ENCODE results near the gene ANKS6. TPM values are rescaled to one million over a fixed set of nuclear protein-coding genes. Genes with fewer than 3 reads are reported as not detected.

The ANKS6 gene
- total RNA-seq, 1 experiment from 2014 or later, result 22.9 TPM

DNA sequence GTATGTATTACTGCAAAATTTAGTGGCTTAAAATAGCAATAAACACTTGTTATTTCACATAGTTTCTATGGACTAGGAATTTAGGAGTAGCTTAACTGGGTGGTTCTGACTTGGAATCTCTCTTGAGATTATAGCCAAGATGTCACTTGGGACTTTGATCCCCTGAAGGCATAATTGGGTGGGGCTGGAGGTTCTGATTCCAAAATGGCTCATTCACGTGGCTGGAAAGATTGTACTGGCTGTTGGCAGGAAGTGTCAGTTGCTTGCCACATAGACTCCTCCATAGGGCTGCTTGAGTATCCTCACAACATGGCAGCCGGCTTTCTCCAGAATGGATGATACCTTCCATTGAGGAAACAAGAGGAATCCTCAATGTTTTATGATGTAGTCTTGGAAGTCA is 22.4 kb upstream of the ANKS6 start:
- no peak for DNase-seq (ENCODE audit: extremely low read depth, low read depth)

DNA sequence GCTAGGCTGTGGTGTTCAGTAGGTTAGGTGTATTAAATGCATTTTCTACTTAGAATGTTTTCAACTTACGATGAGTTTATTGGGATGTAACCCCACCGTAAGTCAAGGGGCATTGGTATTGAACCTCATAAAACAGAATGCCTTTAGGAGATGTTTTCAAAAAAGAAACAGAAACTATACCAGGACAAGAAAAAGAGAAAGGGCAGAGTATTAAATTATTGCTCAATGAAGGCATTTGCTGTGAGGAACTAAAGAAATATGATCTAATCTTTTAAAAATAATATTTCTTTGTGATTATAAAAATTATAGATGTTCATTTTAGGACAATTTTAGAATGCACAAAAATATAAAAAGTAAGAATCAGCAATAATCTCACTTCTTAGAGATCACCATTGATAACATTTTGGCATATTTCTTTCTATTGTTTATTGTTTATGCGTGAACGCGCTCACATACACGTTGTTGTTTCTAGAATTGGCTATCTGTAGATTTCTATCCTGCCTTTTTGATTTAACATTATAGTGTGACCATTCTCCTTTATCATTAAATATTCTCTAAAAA is 19.1 kb upstream of the ANKS6 start:
- DNase-seq (ENCODE audit: extremely low read depth, low read depth), result no peak

- DNase-seq (ENCODE audit: extremely low read depth, low read depth), result no peak
These were observed 14.8 kb upstream of the ANKS6 start for GRCh38 chr9:98811051-98811650.

- no peak for DNase-seq (ENCODE audit: extremely low read depth, low read depth)
These were observed 13.9 kb upstream of the ANKS6 start for GRCh38 chr9:98810102-98810842.

DNA sequence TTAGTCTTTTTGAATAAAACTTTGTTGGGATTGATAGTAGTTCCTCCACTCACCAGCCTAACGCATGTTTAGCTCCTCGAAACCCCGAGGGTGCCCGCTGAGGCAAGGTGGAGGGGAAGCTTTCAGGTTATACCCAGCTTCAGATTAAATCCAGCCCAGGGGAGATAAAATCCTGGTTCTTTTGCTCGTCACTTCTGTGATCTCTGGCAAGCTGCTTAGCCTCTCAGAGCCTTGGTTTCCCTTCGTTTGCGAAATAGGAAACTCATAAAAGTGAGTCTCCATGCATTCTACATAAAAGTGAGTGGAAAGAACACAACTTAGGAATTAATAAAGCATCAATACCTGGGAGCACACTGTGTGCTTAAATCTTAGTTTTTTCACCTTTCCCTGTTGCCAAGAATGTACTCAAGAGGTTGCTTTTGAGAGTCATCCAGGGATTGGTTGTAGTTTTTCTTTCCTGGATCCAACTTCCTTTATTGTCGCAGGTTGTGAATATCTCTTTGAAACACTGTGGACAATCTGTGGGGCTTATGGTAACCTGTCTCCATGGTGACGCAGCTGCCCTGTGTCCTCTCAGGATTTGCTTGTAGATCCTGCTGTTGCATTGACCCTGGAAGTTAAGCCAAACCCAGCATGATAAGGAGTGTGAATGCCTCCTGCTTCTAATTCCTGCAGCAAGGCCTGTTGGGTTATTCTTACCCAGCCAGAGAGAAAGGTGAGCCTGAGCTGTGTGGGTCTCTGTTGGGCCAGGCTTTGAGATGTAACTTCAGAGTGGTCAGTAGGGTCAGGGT is 13.2 kb upstream of the ANKS6 start:
- DNase-seq (ENCODE audit: extremely low read depth, low read depth), result no peak

DNA sequence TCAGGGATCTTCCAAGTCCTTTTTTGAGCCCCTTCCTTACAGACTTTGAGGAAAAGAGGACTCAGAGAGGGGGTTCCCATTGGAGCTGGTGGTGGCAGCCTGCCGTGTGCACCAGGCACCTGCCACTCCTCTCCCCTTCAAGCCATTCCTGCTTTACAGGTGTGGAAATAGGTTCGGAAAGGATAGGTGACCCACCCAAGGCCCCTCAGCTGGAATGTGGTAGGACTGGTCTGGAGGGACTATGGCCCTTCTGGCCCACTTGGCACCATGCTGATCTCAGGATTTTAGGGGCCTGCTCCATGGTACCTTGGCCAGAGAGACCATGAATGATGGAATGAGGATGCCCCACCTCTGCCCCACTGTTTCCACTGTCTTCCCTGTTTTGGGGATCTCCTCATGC is 12.5 kb upstream of the ANKS6 start:
- no peak for DNase-seq (ENCODE audit: extremely low read depth, low read depth)

DNA sequence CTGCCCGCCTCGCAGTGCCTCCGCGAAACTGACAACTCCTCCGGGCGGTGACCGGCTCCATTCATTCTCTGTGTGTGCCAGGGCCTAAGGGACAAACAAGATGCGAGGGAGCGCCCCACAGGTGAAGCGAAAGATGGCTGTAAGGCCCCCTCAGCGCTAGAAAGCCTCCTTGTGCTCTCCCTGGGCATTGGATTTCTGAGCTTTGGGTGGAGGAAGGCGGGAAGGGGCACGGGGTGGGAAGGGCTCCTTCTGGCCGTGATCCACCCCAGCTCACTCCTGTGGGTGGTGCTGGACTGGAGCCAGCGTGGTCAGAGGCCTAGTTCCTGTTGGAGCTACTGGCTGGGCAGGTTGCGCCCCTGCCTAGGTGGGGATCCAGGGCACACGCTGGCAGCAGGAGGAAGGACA is 12.1 kb upstream of the ANKS6 start:
- no peak for DNase-seq (ENCODE audit: extremely low read depth, low read depth)

DNA sequence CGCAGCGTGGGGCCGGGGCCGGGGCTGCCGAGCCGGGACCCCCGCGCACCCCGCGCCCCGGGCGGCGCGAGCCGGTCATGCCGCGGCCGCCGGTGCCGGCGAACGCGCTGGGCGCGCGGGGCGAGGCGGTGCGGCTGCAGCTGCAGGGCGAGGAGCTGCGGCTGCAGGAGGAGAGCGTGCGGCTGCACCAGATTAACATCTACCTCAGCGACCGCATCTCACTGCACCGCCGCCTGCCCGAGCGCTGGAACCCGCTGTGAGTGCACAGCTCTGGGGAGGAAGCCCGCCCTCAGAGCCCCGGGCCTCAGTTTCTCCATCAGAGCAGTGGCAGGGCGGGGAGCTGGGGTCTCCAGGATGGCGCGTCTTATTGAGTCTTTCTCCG is 11.4 kb upstream of the ANKS6 start:
- no peak for DNase-seq (ENCODE audit: extremely low read depth, low read depth)

DNA sequence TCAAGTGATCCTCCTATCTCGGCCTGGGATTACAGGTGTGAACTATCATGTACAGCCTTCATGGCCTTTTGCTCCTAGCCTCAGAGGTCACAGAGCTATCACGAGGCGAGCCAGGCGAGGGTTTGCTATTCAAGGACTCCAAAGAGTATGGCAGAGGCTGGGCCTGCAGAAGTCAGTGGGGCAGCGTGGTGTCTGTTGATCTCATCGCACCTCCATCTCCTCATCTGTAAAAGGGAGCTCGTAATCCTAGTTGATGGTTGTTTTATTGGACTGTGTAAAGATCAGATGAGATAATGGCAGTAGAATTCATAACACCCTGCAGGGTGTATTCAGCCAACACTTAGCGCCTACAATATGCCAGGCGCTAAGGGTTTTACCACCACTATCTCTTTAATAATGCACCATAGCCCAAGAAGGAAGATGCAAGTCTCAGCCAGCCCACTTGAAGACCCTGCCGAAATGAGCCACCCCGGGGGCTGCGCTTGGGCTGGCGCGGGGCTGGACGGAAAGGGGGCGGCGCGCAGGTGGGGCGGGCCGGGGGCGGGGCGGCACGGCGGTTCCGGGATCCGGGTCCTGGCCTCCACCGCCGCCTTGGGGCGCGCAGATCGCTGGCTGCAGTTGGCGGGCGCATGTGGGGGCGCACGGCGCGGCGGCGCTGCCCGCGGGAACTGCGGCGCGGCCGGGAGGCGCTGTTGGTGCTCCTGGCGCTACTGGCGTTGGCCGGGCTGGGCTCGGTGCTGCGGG is 10.9 kb upstream of the ANKS6 start, which contains the start of gene GALNT12:
Gene GALNT12, plus strand, starts transcription at position 601 of the 744 bp plus-strand sequence. Its CDS starts 29 bp downstream, at position 630.
- peak; percentile 26 for DNase-seq (ENCODE audit: extremely low read depth, low read depth)

DNA sequence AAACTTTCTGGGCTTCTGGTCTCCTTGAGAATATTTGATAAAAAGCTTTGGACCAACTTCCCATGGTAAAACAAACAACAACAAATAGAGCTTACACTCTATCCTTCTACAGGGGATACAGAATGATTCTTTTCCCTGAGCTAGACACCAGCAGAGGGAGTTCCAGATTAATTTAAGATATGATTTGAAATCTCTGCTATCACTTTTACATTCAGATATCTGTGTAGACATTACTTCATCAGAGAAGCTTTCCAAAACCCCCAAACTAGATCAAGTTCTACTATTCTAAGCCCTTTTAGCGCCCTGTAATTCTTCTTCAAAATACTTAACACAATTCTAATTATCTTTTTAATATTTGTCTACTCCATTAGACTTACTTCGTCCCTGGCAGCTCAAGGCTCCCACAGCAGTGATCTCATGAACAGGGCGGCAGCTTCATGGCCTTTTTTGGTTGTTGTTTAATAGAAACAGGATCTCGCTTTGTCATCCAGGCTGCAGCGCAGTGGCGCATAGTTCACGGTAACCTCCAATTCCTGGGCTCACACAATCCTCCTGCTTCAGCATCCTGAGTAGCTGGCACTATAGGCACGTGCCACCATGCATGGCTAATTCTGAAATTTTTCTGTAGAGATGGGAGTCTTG is 10.2 kb upstream of the ANKS6 start:
- no peak for DNase-seq (ENCODE audit: extremely low read depth, low read depth)

GRCh38 chr9:98805506-98806272 is 9.3 kb upstream of the ANKS6 start:
- DNase-seq (ENCODE audit: extremely low read depth, low read depth), result no peak

GRCh38 chr9:98804083-98804482 is 7.7 kb upstream of the ANKS6 start:
- DNase-seq (ENCODE audit: extremely low read depth, low read depth), result no peak

- no peak for DNase-seq (ENCODE audit: extremely low read depth, low read depth)
These were observed 5.6 kb upstream of the ANKS6 start for GRCh38 chr9:98801969-98802371.

DNA sequence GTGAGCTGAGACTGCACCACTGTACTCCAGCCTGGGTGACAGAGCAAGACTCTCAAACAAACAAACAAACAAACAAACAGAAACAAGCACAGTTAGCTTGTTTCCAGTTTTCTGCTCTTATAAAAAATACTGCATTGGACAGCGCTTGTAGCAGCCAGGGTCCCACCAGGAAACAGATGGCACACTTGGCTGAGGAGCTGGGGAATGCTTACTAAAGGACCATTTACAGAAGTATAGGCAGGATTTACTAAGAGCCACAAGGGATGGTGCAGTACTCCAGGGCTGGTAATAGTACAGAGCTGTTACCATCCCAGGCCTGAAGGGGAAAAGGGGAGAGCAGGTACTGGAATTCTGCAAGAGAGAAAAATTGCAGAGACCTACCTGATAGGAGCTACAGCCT is 5.2 kb upstream of the ANKS6 start:
- no peak for DNase-seq (ENCODE audit: extremely low read depth, low read depth)

GRCh38 chr9:98798254-98798653 is 1.9 kb upstream of the ANKS6 start:
- no peak for DNase-seq (ENCODE audit: extremely low read depth, low read depth)

DNA sequence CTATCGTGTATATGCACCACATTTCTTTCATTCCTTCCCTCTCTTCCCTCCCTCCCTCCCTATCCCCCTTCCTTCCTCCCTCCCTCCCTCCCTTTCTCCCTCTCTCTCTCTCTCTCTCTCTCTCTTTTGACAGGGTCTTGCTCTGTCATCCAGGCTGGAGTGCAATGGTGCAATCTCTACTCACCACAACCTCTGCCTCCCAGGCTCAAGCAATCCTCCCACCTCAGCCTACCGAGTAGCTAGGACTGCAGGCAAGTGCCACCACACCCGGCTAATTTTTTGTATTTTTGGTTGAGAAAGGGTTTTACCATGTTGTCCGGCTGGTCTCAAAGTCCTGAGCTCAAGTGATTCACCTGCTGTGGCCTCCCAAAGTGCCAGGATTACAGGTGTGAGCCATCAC is 1.1 kb upstream of the ANKS6 start:
- DNase-seq (ENCODE audit: extremely low read depth, low read depth), result no peak

DNA sequence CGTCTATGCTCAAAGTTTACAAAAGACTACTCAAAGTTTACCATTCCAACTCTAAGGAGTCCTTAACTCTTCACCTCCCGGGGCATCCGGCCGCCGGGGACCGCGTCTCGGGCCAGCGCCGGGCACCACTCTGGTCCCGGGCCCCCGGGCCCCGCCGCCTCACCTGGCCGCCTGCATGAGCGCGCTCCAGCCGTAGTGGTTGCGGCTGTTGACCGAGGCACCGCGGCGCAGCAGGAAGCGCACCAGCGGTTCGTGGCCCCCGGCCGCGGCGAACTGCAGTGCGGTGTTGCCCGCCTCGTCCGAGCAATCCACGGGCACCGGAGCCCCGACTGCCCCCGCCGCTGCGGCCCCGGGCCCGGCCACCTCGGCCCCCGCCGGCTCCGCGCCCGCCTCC is 388 bp downstream of the ANKS6 start:
- DNase-seq (ENCODE audit: extremely low read depth, low read depth), result no peak

DNA sequence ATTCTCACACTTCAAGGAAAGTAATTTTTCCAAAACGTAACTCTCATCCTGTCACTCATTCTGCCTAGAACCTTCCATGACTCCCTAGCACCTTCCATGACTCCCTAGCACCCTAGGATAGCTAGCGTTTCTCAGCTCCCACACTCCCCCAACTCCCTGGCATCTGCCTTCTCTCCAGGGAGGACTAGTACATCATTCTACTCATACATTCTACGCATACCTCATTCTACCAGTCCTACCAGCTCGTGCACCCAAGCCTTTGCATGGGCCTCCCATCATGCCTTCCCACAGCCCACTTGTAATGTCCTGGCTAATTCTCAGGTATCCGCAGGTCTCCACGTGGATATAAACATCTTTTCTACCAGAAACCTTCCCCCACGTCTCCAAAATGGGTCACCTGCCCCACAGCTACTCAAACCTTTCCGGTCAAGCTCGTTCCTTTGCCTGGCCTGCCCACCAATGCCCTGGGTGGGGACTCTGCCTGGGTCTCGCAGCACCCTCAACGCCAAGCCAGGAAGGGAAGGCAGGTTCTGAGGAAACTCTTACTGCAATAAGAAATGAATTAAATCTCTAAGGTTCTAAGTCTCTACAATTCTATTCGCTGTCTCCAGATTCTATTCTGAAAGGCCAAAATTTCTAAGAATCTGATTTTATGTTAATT is 930 bp downstream of the ANKS6 start:
- no peak for DNase-seq (ENCODE audit: extremely low read depth, low read depth)

DNA sequence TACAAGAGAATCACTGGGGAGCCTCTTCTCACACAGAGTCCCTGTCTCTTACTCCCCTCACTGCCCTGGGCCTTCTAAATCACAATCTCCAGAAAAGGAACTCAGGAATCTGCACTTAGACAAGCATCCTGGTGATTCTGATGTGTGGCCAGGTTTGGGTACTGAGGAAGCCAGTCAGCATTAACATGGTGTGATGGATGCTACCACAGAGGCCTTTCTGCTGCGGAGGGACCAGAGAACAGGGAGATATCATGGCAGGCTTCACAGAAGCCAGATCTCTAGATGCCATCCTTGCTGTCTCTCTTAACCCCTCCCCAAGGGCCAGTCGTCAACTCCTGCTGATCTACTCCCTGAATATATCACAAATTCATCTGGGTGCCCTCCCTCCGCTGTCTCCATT is 1.6 kb downstream of the ANKS6 start:
- DNase-seq (ENCODE audit: extremely low read depth, low read depth), result no peak
